HepG2 (cell line): ENCODE results near the gene ASGR1. TPM values are rescaled to one million over a fixed set of nuclear protein-coding genes. Genes with fewer than 3 reads are reported as not detected.
A peak's percentile ranks its signal among the peaks of the same experiment; 100 is the strongest.

ENCODE experiments used
- ATAC-seq: fragments of 200-7000 bp; cut with Tn5 transposase; 3 replicates; pipeline ENCODE4 v1.9.1; 2020; ENCODE audit warnings: mild to moderate bottlenecking, moderate library complexity
- BruUV-seq: library from RNA; stranded (reverse); fragments of 400-500 nt; replicated peaks from 2 replicates; lab custom pipeline; 2021; lab: Mats Ljungman, UMichigan
- CTCF ChIA-PET: fragments of 300-600 bp; formaldehyde crosslinking; extraction: SDS; loops from one replicate; lab custom pipeline; 2021; ENCODE audit warnings: low total read pairs, inconsistent platforms, low intra/inter-chr PET ratio; lab: Yijun Ruan, JAX
- POLR2A ChIA-PET: fragments of 350-600 bp; sonication (Branson Sonifier 250); formaldehyde crosslinking; loops from one replicate; lab custom pipeline; 2020; ENCODE audit warnings: antibody characterized with exemption, inconsistent platforms; lab: Yijun Ruan, JAX
- DNase-seq: peaks from one replicate; pipeline ENCODE4 v3.0.0-alpha.2; 2015; ENCODE audit warnings: low spot score
- FAIRE-seq: peaks from 3 replicates; lab custom pipeline; 2011; peaks lifted over from hg19 to GRCh38; lab: Jason Lieb, UNC
- H2AFZ ChIP-seq: one replicate; pipeline ENCODE4 v1.6.1; 2011; ENCODE audit warnings: low read length, inconsistent platforms
- H3K27ac ChIP-seq: fragments of 300-600 bp; 3 replicates; pipeline ENCODE4 v1.8.0; 2011; ENCODE audit warnings: mixed run types, mild to moderate bottlenecking, mixed read lengths, low read length, inconsistent platforms; ENCODE audit not compliant: insufficient read depth; ENCODE audit errors: extremely low read length
- H3K27me3 ChIP-seq, 2 experiments: fragments of 200-600 bp in 1 of 2; 2 replicates in 1 of 2; 3 replicates in 1 of 2; pipeline versions ENCODE4 v1.6.0 to v1.8.0; 2011; ENCODE audit warnings: low read length in 2 of 2, mild to moderate bottlenecking in 2 of 2, moderate library complexity in 2 of 2, inconsistent platforms in 1 of 2; ENCODE audit not compliant: insufficient read depth in 2 of 2, control insufficient read depth in 1 of 2
- H3K36me3 ChIP-seq, 2 experiments: fragments of 200-600 bp in 1 of 2; replicated peaks in 1 of 2; 2 replicates in 1 of 2; 3 replicates in 1 of 2; pipeline versions ENCODE4 v1.5.1 to v1.8.0; 2011; ENCODE audit warnings: low read length in 2 of 2, inconsistent platforms in 1 of 2; ENCODE audit not compliant: insufficient read depth in 2 of 2, control insufficient read depth in 1 of 2
- H3K4me1 ChIP-seq: 2 replicates; pipeline ENCODE4 v1.5.1; 2012; ENCODE audit warnings: low read length, inconsistent platforms; ENCODE audit not compliant: insufficient read depth
- H3K4me2 ChIP-seq: 2 replicates; pipeline ENCODE4 v1.6.0; 2011; ENCODE audit warnings: low read depth, low read length, inconsistent platforms
- H3K4me3 ChIP-seq, 3 experiments: fragments of 200-600 bp in 1 of 3; sonication (generic), shearing (Covaris generic) in 1 of 3; replicated peaks in 1 of 3; 2 replicates each; pipeline ENCODE4 v1.5.1; 2011 to 2016; ENCODE audit warnings: low read length in 3 of 3, inconsistent platforms in 2 of 3, low read depth in 2 of 3, mild to moderate bottlenecking in 2 of 3, control low read depth in 1 of 3, mixed read lengths in 1 of 3; ENCODE audit not compliant: insufficient read depth in 1 of 3
- H3K79me2 ChIP-seq: one replicate; pipeline ENCODE4 v1.6.1; 2011; ENCODE audit warnings: low read length, inconsistent platforms; ENCODE audit not compliant: insufficient read depth
- H3K9ac ChIP-seq: 2 replicates; pipeline ENCODE4 v1.6.0; 2011; ENCODE audit warnings: mild to moderate bottlenecking, low read depth, low read length, inconsistent platforms; ENCODE audit not compliant: insufficient read depth
- H3K9me3 ChIP-seq: 2 replicates; pipeline ENCODE4 v1.5.1; 2012; ENCODE audit warnings: mild to moderate bottlenecking, low read length
- H4K20me1 ChIP-seq: 2 replicates; pipeline ENCODE4 v1.6.0; 2011; ENCODE audit warnings: inconsistent platforms, mild to moderate bottlenecking, low read length, moderate library complexity; ENCODE audit not compliant: insufficient read depth
- ARHGAP35 ChIP-seq: sonication (generic); formaldehyde crosslinking; IDR thresholded peaks from 2 replicates; pipeline ENCODE4 v1.9.0; 2022; ENCODE audit warnings: mild to moderate bottlenecking, inconsistent platforms, moderate library complexity, missing genetic modification reagents, borderline replicate concordance
- MXI1 ChIP-seq: IDR thresholded peaks from 3 replicates; pipeline ENCODE4 v1.6.1; 2012; ENCODE audit warnings: low read depth, low read length, inconsistent platforms, borderline replicate concordance
- POLR2A ChIP-seq, 2 experiments: IDR thresholded peaks; 2 replicates each; pipeline ENCODE4 v1.6.1; 2011; ENCODE audit warnings: low read depth in 2 of 2, low read length in 2 of 2, mild to moderate bottlenecking in 1 of 2, moderate library complexity in 1 of 2; ENCODE audit not compliant: insufficient read depth in 1 of 2
- POLR2AphosphoS5 ChIP-seq: IDR thresholded peaks from 2 replicates; pipeline ENCODE4 v1.6.1; 2012; ENCODE audit warnings: low read depth, low read length
- POLR2G ChIP-seq: fragments of 200-400 bp; formaldehyde crosslinking; IDR thresholded peaks from 2 replicates; pipeline ENCODE4 v1.6.1; 2018; ENCODE audit warnings: mild to moderate bottlenecking, low read depth, low read length, moderate library complexity
- RBFOX2 ChIP-seq: fragments of 200-400 bp; formaldehyde crosslinking; IDR thresholded peaks from 2 replicates; pipeline ENCODE4 v1.6.1; 2017; ENCODE audit warnings: low read depth, mild to moderate bottlenecking, low read length
- TSC22D2 ChIP-seq: sonication (generic); formaldehyde crosslinking; IDR thresholded peaks from 2 replicates; pipeline ENCODE4 v1.5.1; 2020; ENCODE audit warnings: missing genetic modification reagents, mild to moderate bottlenecking, borderline replicate concordance
- ZNF501 ChIP-seq: sonication (generic); formaldehyde crosslinking; IDR thresholded peaks from 2 replicates; pipeline ENCODE4 v1.5.1; 2020; ENCODE audit warnings: mild to moderate bottlenecking, moderate library complexity, missing genetic modification reagents
- WGBS: methylation state at CpG from one replicate; pipeline ENCODE4 v1.1.6; 2017; ENCODE audit warnings: low lambda C conversion rate; 5-methylcytosine and 5-hydroxymethylcytosine counted together
- in situ Hi-C: cut with HindIII; loops from 2 replicates; pipeline ENCODE4 v1.10.0; 2017; ENCODE audit warnings: low pct_unique_long_range_greater_than_20kb; ENCODE audit not compliant: extremely low pct_ligation_motif_present
- intact Hi-C: fragments of 100-400 bp; cut with micrococcal nuclease; formaldehyde crosslinking; loops from one replicate; pipeline ENCODE4 v1.10.0; 2022; ENCODE audit not compliant: unreplicated experiment
- polyA plus RNA-seq, 8 experiments: library from polyadenylated mRNA; depleted of rRNA in 3 of 8; stranded (reverse) in 7 of 8; unstranded in 1 of 8; fragments of >200 nt; fragmentation: Illumina TruSeq in 4 of 8; extraction: Trizol in 4 of 8; gene quantifications; 2 replicates each; pipeline versions ENCODE4 v1.2.1 to v1.2.3, GENCODE V29; 2011 to 2016; ENCODE audit warnings: low read depth in 4 of 8, missing spikeins in 1 of 8, mixed read lengths in 1 of 8; ENCODE audit not compliant: insufficient read depth in 1 of 8
- total RNA-seq, 5 experiments: library from RNA; depleted of rRNA; stranded (reverse); fragments of >200 nt; fragmentation: Illumina TruSeq; extraction: Trizol; gene quantifications; 2 replicates each; pipeline ENCODE4 v1.2.3, GENCODE V29; 2016; ENCODE audit warnings: low read depth in 1 of 5
- TF ChIP-seq, protein P1 (sequence below): sonication (generic); formaldehyde crosslinking; IDR thresholded peaks from 2 replicates; pipeline ENCODE4 v1.4.0; 2020; ENCODE audit warnings: missing genetic modification reagents

The ASGR1 gene
- total and polyA plus RNA-seq, 2 of the 13 experiments (the other 11 are each of a cell fraction or from before 2014, with no cell fraction given): 353 to 796 TPM

DNA sequence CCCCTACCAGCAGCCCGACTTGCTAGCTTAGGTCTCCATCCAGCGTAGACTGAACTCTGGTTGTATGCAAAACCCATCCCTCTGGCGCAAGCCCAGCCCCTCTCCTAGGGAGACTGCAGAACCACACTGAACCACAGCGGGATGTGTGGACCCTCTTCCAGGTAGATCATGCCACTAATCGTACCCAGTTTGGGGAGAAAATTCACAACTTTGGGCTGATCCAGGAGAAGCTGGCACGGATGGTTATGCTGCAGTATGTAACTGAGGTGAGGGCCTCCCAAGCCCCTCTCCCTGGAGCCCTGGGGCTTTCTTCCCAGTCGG, 43.8 kb upstream of the ASGR1 start:
- peaks cover 19 to 63% of the 10 kb centered on the region in 2 experiments; a peak in 4 of 5 replicates for H3K36me3 ChIP-seq
- no peak overlapping the region for H3K27ac ChIP-seq
- FAIRE-seq: no peak
- ChIA-PET CTCF (no interaction called here), POLR2A (interaction anchor here (6.8 kb wide), 1 partner anchor 13 kb away, joined by 140 read pairs; the partner anchor contains the start of genes DVL2 and PHF23)
- no peak for DNase-seq
- peaks cover 14% of the 10 kb centered on the region for H3K79me2 ChIP-seq
- no peak overlapping the region for H2AFZ ChIP-seq
- H3K9ac ChIP-seq: no peak overlapping the region
- H4K20me1 ChIP-seq: peaks cover 10% of the 10 kb centered on the region; the same call in 1 of the 2 replicates
- ATAC-seq: no peak
- H3K4me3 ChIP-seq: no peak overlapping the region
- in situ Hi-C loops (no loop called here), intact Hi-C loops (no loop called here)
- H3K27me3 ChIP-seq: peaks cover 0 to 4% of the 10 kb centered on the region in 2 experiments; a peak in 2 of 5 replicates
- H3K4me2 ChIP-seq: no peak overlapping the region
- H3K9me3 ChIP-seq: no peaks in the 10 kb centered on the region
- no TSS peak for BruUV-seq
- 100% methylated on average over 4 of the region's 7 CpGs for WGBS
- peaks cover 36% of the 10 kb centered on the region for H3K4me1 ChIP-seq
- TF ChIP-seq RBFOX2 (peak; percentile 53; the same call in 1 of the 2 replicates), POLR2A (IDR thresholded peaks at IDR 0.05; ENCODE audit: insufficient read depth in 1 of 2, low read depth in 2 of 2, low read length in 2 of 2) (peak in 1 of 2 experiments; percentile 46; a peak in 1 of 4 replicates), MXI1 (peak; percentile 19; the same call in 1 of the 3 replicates), TSC22D2 (CRISPR knock-in tag) (no peak), ARHGAP35 (CRISPR knock-in tag) (no peak), POLR2G (peak; percentile 16; the same call in 1 of the 2 replicates), POLR2AphosphoS5 (peak; percentile 14; the same call in 1 of the 2 replicates), ZNF501 (no peak)
- TF ChIP-seq, protein P1, sequence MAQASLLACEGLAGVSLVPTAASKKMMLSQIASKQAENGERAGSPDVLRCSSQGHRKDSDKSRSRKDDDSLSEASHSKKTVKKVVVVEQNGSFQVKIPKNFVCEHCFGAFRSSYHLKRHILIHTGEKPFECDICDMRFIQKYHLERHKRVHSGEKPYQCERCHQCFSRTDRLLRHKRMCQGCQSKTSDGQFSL: no peak
